A549 treated with CORT108297 at 1 μM for 4 hours (cell line): ENCODE results near the gene TMEM229A. TPM values are rescaled to one million over a fixed set of nuclear protein-coding genes. Genes with fewer than 3 reads are reported as not detected.

Experiments
- total RNA-seq: library from RNA; stranded (reverse); fragments of 200-300 nt; extraction: Qiagen RNA extraction; gene quantifications from 5 replicates; pipeline ENCODE4 v1.2.3, GENCODE V29; 2022

Gene TMEM229A
- not detected in 5 replicates for total RNA-seq

GRCh38 chr7:124032369-124033094, at the start of gene TMEM229A:
Gene TMEM229A, minus strand, starts transcription at chr7:124033067. Its CDS starts 64 bp downstream, at chr7:124033003.

Other genes starting within 250 kb of the TMEM229A start
- not detected in 5 replicates for gene HYAL4, start 187.9 kb downstream of the TMEM229A start, total RNA-seq
- not detected in 5 replicates for gene SPAM1, start 107.8 kb downstream of the TMEM229A start, total RNA-seq